Gastrocnemius medialis (tissue), 4 donors: Measurements from ENCODE around the gene CALML5. TPM values are rescaled to one million over a fixed set of nuclear protein-coding genes. Genes with fewer than 3 reads are reported as not detected.

Experiments
- ATAC-seq, 2 donors: fragments of 150-250 bp; one replicate each; pipeline ENCODE4 v1.9.1; 2016
- DNase-seq, 2 donors: peaks; one replicate each; pipeline ENCODE4 v3.0.0-alpha.2; 2019
- H3K27ac ChIP-seq, 4 donors: fragments of 200-600 bp; sonication (generic); 1 replicate in 1 of 4; 2 replicates in 3 of 4; pipeline ENCODE4 v1.5.1; 2016 to 2018; ENCODE audit warnings: mild to moderate bottlenecking in 2 of 4, moderate library complexity in 1 of 4
- H3K27me3 ChIP-seq, 3 donors: fragments of 200-600 bp; sonication (generic) in 2 of 3; 1 replicate in 1 of 3; 2 replicates in 2 of 3; pipeline versions ENCODE4 v1.5.1 to v1.6.0; 2016 to 2019; ENCODE audit warnings: mild to moderate bottlenecking in 1 of 3, moderate library complexity in 1 of 3
- H3K36me3 ChIP-seq, 2 donors: fragments of 200-600 bp; sonication (generic) in 1 of 2; one replicate each; pipeline ENCODE4 v1.5.1; 2017 to 2018
- H3K4me1 ChIP-seq, 2 donors: fragments of 200-600 bp; sonication (generic) in 1 of 2; one replicate each; pipeline ENCODE4 v1.5.1; 2016 to 2017; ENCODE audit warnings: mild to moderate bottlenecking in 2 of 2
- H3K4me3 ChIP-seq, 4 donors: fragments of 200-600 bp; sonication (generic) in 3 of 4; 1 replicate in 1 of 4; 2 replicates in 3 of 4; pipeline ENCODE4 v1.5.1; 2016 to 2019; ENCODE audit warnings: mild to moderate bottlenecking in 2 of 4
- H3K9me3 ChIP-seq, 3 donors: fragments of 200-600 bp; sonication (generic) in 2 of 3; 1 replicate in 1 of 3; 2 replicates in 2 of 3; pipeline ENCODE4 v1.5.1; 2016 to 2019
- CTCF ChIP-seq, 5 experiments: fragments of 450-650 bp in 3 of 5; fragments of 200-600 bp in 2 of 5; sonication (generic) in 2 of 5; IDR thresholded peaks in 4 of 5; conservative IDR thresholded peaks in 1 of 5; 1 replicate in 4 of 5; 2 replicates in 1 of 5; pipeline ENCODE4 v1.5.1; 2016 to 2019; ENCODE audit warnings: antibody characterized with exemption in 5 of 5, mild to moderate bottlenecking in 3 of 5, moderate library complexity in 3 of 5
- POLR2A ChIP-seq, 2 donors: fragments of 450-650 bp; IDR thresholded peaks; one replicate each; pipeline ENCODE4 v1.6.1; 2017; ENCODE audit warnings: antibody characterized with exemption in 2 of 2, mild to moderate bottlenecking in 2 of 2, moderate library complexity in 2 of 2
- in situ Hi-C, 4 donors: fragments of 200-750 bp; cut with MboI; loops; one replicate each; pipeline versions ENCODE4 v1.15.0 to v1.8.0; 2017; ENCODE audit warnings: low sequenced_read_pairs in 4 of 4
- intact Hi-C: fragments of 100-400 bp; cut with DNase I; formaldehyde crosslinking; loops from one replicate; pipeline ENCODE4 v1.15.1; 2023; ENCODE audit warnings: low total_unique reads
- total RNA-seq, 4 donors: library from RNA; depleted of rRNA; stranded (reverse); fragments of >200 nt; gene quantifications; one replicate each; pipeline versions ENCODE4 v1.1.0 to v1.2.3, GENCODE V29; 2016

The CALML5 gene
- total RNA-seq, 4 donors from 2014 or later: not detected

GRCh38 chr10:5450605-5451384 lies 48.6 kb downstream of the CALML5 start:
- H3K4me3 ChIP-seq: no peak overlapping the region
- ATAC-seq (no peak), DNase-seq (no peak)
- no peaks in the 10 kb centered on the region for H3K27me3 ChIP-seq
- H3K27ac ChIP-seq: peak overlapping the region; percentile 5 to 84 (median 48)
- peaks cover 23 to 25% of the 10 kb centered on the region in 2 donors for H3K4me1 ChIP-seq
- no peaks in the 10 kb centered on the region for H3K9me3 ChIP-seq
- no peak for TF ChIP-seq CTCF (IDR thresholded peaks at IDR 0.05 in 4 of 5, conservative IDR thresholded peaks at IDR 0.05 in 1 of 5)
- TF ChIP-seq POLR2A (IDR thresholded peaks at IDR 0.05): no peak
- in situ Hi-C loops (loop anchor here in 1 of 4 donors (5.0 kb wide), 1 partner anchor 172 kb away; no protein-coding TSS in a partner anchor), intact Hi-C loops (no loop called here)
- H3K36me3 ChIP-seq: peaks cover 0 to 38% of the 10 kb centered on the region in 2 donors

- Histone ChIP-seq H3K4me3 (peak overlapping the region; percentile 8 to 62 (median 40)), H3K36me3 (peaks cover 0 to 29% of the 10 kb centered on the region in 2 donors), H3K27me3 (no peaks in the 10 kb centered on the region), H3K27ac (peak overlapping the region; percentile 67 to 84 (median 73)), H3K9me3 (no peaks in the 10 kb centered on the region), H3K4me1 (peaks cover 25 to 32% of the 10 kb centered on the region in 2 donors)
- DNase-seq (peak in 1 of 2 donors; percentile 40), ATAC-seq (peak; percentile 53 to 67)
- TF ChIP-seq CTCF (IDR thresholded peaks at IDR 0.05 in 4 of 5, conservative IDR thresholded peaks at IDR 0.05 in 1 of 5) (no peak), POLR2A (IDR thresholded peaks at IDR 0.05) (peak in 1 of 2 donors; percentile 16)
- in situ Hi-C loops: loop anchor here in 2 of 4 donors (5.0 to 25.0 kb wide), 3 partner anchors 172 to 425 kb away; no protein-coding TSS in a partner anchor
- intact Hi-C loops: loop anchor here (10.0 kb wide), 1 partner anchor 85 kb away; no protein-coding TSS in a partner anchor
Observed at GRCh38 chr10:5449823-5450222, 49.5 kb downstream of the CALML5 start.

GRCh38 chr10:5449227-5449626 lies 50.1 kb downstream of the CALML5 start:
- Histone ChIP-seq H3K9me3 (no peaks in the 10 kb centered on the region), H3K27me3 (no peaks in the 10 kb centered on the region), H3K27ac (peak overlapping the region; percentile 67 to 84 (median 73)), H3K36me3 (peaks cover 0 to 23% of the 10 kb centered on the region in 2 donors), H3K4me3 (peak overlapping the region; percentile 29 to 62 (median 54)), H3K4me1 (peaks cover 25 to 32% of the 10 kb centered on the region in 2 donors)
- in situ Hi-C loops: loop anchor here in 2 of 4 donors (10.0 to 25.0 kb wide), 2 partner anchors 413 to 426 kb away; no protein-coding TSS in a partner anchor
- TF ChIP-seq CTCF (IDR thresholded peaks at IDR 0.05 in 4 of 5, conservative IDR thresholded peaks at IDR 0.05 in 1 of 5) (no peak), POLR2A (IDR thresholded peaks at IDR 0.05) (no peak)
- intact Hi-C loops: loop anchor here (10.0 kb wide), 1 partner anchor 86 kb away; no protein-coding TSS in a partner anchor
- no peak for ATAC-seq
- DNase-seq: no peak

Other genes starting within 250 kb of the CALML5 start
- gene UCN3, start 134.6 kb downstream of the CALML5 start, total RNA-seq: not detected
- under 1 TPM in 1 of 4 donors, not detected in 3; 0.18 TPM for gene TUBAL3, start 94.7 kb downstream of the CALML5 start, total RNA-seq
- gene NET1, start 87.0 kb downstream of the CALML5 start, total RNA-seq: 10 to 100 TPM; 19.8 to 76.4 (median 36.3) TPM
- not detected for gene CALML3, start 25.4 kb upstream of the CALML5 start, total RNA-seq
- 10 to 100 TPM in 3 of 4 donors, 1 to 10 TPM in 1; 9.6 to 20.0 (median 14.9) TPM for gene ASB13, start 167.0 kb upstream of the CALML5 start, total RNA-seq
- 10 to 100 TPM; 32.0 to 78.0 (median 50.0) TPM for gene TASOR2, start 185.3 kb upstream of the CALML5 start, total RNA-seq